Astrocyte (in vitro differentiated cells and primary cell): Measurements from ENCODE around the gene SMIM27. TPM values are rescaled to one million over a fixed set of nuclear protein-coding genes. Genes with fewer than 3 reads are reported as not detected.

ENCODE experiments used
- total RNA-seq: library from RNA; stranded (reverse); gene quantifications from 2 replicates; pipeline ENCODE4 v1.2.1, GENCODE V29; 2021

The SMIM27 gene
- total RNA-seq, 1 donor from 2014 or later, result 9.4 TPM

Other genes starting within 250 kb of the SMIM27 start
- 17.7 and 19.4 TPM in 2 replicates for gene ACO1, start 167.7 kb upstream of the SMIM27 start, total RNA-seq
- gene RIGI, start 26.1 kb upstream of the SMIM27 start, total RNA-seq, result 164 and 187 TPM in 2 replicates
- gene TOPORS, start 259 bp downstream of the SMIM27 start, total RNA-seq, result 19.7 and 20.4 TPM in 2 replicates
- 56.1 and 56.7 TPM in 2 replicates for gene NDUFB6, start 20.8 kb downstream of the SMIM27 start, total RNA-seq
- gene TAF1L, start 83.3 kb downstream of the SMIM27 start, total RNA-seq, result 0.02 TPM in 1 of 2 replicates, not detected in the other
- gene TMEM215, start 231.2 kb downstream of the SMIM27 start, total RNA-seq, result 1.4 and 3.0 TPM in 2 replicates